ENCODE results near the gene RRP1B. TPM values are rescaled to one million over a fixed set of nuclear protein-coding genes. Genes with fewer than 3 reads are reported as not detected.

The RRP1B gene
- total and polyA plus RNA-seq, 2 of the 13 experiments (the other 11 are each of a cell fraction or from before 2014, with no cell fraction given) = 16.3 to 46.2 TPM

GRCh38 chr21:43659136-43660000 is at the start of gene RRP1B, which contains the start of gene HSF2BP (continued):
- no peak for TF ChIP-seq FOXA1 (IDR thresholded peaks at IDR 0.05)
- TF ChIP-seq FOXA1 (CRISPR knock-in tag; IDR thresholded peaks at IDR 0.05) = peak; percentile 45; the same call in 1 of the 2 replicates
- peak; percentile 73; the same call in 1 of the 2 replicates for TF ChIP-seq ELF4 (CRISPR knock-in tag; IDR thresholded peaks at IDR 0.05; ENCODE audit: borderline replicate concordance)
- TF ChIP-seq TARDBP (CRISPR knock-in tag; IDR thresholded peaks at IDR 0.05) = no peak; the same call in 1 of the 2 replicates
- no peak for TF ChIP-seq SNAPC4 (CRISPR knock-in tag; IDR thresholded peaks at IDR 0.05)
- TF ChIP-seq HNRNPL (IDR thresholded peaks at IDR 0.05; ENCODE audit: low read depth, low read length) = no peak
- TF ChIP-seq TOPORS (CRISPR knock-in tag; IDR thresholded peaks at IDR 0.05) = peak; percentile 91
- 0 out of 2 replicates have a peak, but pooled peaks have one; percentile 87 for TF ChIP-seq ATF5 (CRISPR knock-in tag; IDR thresholded peaks at IDR 0.05; ENCODE audit: low read depth)
- peak; percentile 87; the same call in 1 of the 2 replicates for TF ChIP-seq AHR (CRISPR knock-in tag; IDR thresholded peaks at IDR 0.05)
- TF ChIP-seq ZNF407 (CRISPR knock-in tag; IDR thresholded peaks at IDR 0.05; ENCODE audit: not compliant biosample characterization) = no peak
- TF ChIP-seq ZNF557 (CRISPR knock-in tag; IDR thresholded peaks at IDR 0.05) = peak; percentile 91; the same call in 1 of the 2 replicates
- peak; percentile 97 for TF ChIP-seq TEAD2 (CRISPR knock-in tag; IDR thresholded peaks at IDR 0.05)
- TF ChIP-seq RORA (CRISPR knock-in tag; IDR thresholded peaks at IDR 0.05) = no peak
